Tibial nerve (tissue), 4 donors: Measurements from ENCODE around the gene PDK1. TPM values are rescaled to one million over a fixed set of nuclear protein-coding genes. Genes with fewer than 3 reads are reported as not detected.

ENCODE experiments used
- DNase-seq, 2 donors: peaks; one replicate each; pipeline ENCODE4 v3.0.0-alpha.2; 2019; ENCODE audit warnings: low spot score in 2 of 2
- H3K27ac ChIP-seq, 4 donors: fragments of 200-600 bp; sonication (generic) in 3 of 4; one replicate each; pipeline ENCODE4 v1.5.1; 2017 to 2019; ENCODE audit warnings: mild to moderate bottlenecking in 1 of 4
- H3K27me3 ChIP-seq, 2 donors: fragments of 200-600 bp; sonication (generic) in 1 of 2; one replicate each; pipeline versions ENCODE4 v1.5.1 to v1.6.0; 2017 to 2019
- H3K36me3 ChIP-seq, 3 donors: fragments of 200-600 bp; sonication (generic); one replicate each; pipeline ENCODE4 v1.5.1; 2018 to 2019
- H3K4me1 ChIP-seq, 4 donors: fragments of 200-600 bp; sonication (generic) in 3 of 4; one replicate each; pipeline ENCODE4 v1.5.1; 2017 to 2019
- H3K4me3 ChIP-seq, 4 donors: fragments of 200-600 bp; sonication (generic) in 3 of 4; one replicate each; pipeline ENCODE4 v1.5.1; 2017 to 2019; ENCODE audit warnings: mild to moderate bottlenecking in 1 of 4, moderate library complexity in 1 of 4
- H3K9me3 ChIP-seq, 4 donors: fragments of 200-600 bp; sonication (generic) in 3 of 4; one replicate each; pipeline ENCODE4 v1.5.1; 2017 to 2019
- EP300 ChIP-seq, 2 donors: sonication (generic); formaldehyde crosslinking; IDR thresholded peaks; one replicate each; pipeline ENCODE4 v1.6.1; 2017; ENCODE audit warnings: antibody characterized with exemption in 2 of 2, mild to moderate bottlenecking in 1 of 2
- POLR2A ChIP-seq, 2 donors: fragments of 450-650 bp; IDR thresholded peaks; one replicate each; pipeline ENCODE4 v1.6.1; 2017; ENCODE audit warnings: antibody characterized with exemption in 2 of 2, mild to moderate bottlenecking in 2 of 2, moderate library complexity in 2 of 2
- WGBS, 2 donors: methylation state at CpG; one replicate each; pipeline ENCODE4 v1.1.5; 2018; 5-methylcytosine and 5-hydroxymethylcytosine counted together
- total RNA-seq, 4 donors: library from RNA; depleted of rRNA; stranded (reverse); fragments of >200 nt; gene quantifications; one replicate each; pipeline ENCODE4 v1.1.0, GENCODE V29; 2016
- TF ChIP-seq, protein P1 (sequence below), 5 experiments: fragments of 200-600 bp in 3 of 5; fragments of 450-650 bp in 2 of 5; sonication (generic) in 3 of 5; IDR thresholded peaks; one replicate each; pipeline ENCODE4 v1.5.1; 2016 to 2019; ENCODE audit warnings: antibody characterized with exemption in 5 of 5, mild to moderate bottlenecking in 3 of 5, moderate library complexity in 2 of 5

The PDK1 gene
- total RNA-seq, 4 donors from 2014 or later, result 10.4 to 25.6 (median 16.2) TPM

DNA sequence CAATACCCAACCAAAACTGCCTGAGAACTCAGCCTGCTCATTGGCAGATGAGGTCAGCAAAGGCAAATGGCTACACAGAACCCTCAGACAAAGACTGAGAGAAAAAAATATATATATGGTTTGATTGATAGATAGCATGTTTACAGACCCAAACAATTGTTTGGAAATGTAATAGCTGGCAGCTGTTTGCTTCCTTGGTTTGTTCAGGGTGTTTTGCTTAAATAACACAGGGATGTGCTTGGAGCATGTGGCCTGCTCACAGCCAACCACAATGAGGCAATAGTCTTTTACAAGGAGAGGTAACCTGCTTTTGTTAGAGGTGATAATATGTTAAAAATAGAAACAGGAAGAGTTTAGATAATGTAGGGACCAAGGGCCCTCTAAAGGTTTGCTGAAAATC is 84.5 kb downstream of the PDK1 start:
- H3K4me1 ChIP-seq, result no peaks in the 10 kb centered on the region
- no peak for DNase-seq
- no peak overlapping the region for H3K4me3 ChIP-seq
- H3K27me3 ChIP-seq, result no peaks in the 10 kb centered on the region
- H3K9me3 ChIP-seq, result no peaks in the 10 kb centered on the region
- TF ChIP-seq POLR2A (IDR thresholded peaks at IDR 0.05), result no peak
- H3K27ac ChIP-seq, result no peak overlapping the region
- H3K36me3 ChIP-seq, result no peaks in the 10 kb centered on the region

DNA sequence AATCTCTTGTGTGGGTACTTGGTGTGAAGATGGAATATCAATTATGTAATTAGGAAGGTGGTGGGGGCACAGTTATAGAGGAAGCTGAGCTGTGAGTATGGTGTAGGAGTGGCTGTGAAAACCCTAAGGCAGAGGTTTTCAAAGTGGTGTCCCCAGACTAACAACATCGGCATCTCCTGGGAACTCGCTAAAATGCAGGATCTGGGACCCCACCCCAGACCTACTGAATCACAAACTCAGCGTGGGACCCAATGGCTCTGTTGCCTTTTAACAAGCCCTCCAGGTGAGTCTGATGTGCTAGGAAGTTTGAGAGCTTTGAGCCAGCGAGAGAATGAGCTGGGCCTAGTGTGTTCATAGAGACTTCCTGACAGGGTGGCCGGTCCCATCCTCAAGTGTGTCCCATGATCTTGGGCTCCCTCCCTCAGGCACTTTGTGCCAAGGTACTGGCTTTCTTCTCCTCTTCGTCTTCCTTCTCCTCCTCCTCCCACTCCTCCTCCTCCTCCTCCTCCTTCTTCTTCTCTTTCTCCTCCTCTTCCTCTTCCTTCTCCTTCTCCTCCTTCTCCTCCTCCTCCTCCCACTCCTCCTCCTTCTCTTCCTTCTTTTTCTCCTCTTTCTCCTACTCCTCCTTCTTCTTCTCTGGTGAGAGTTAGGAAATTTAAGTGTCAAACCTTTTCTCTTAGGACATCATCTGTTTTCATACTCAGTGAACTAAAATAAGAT is 86.6 kb downstream of the PDK1 start:
- H3K27ac ChIP-seq, result no peak overlapping the region
- WGBS, 2 donors, result 57 to 67% methylated on average over 6 of the region's 6 CpGs
- H3K4me1 ChIP-seq, result no peaks in the 10 kb centered on the region
- no peaks in the 10 kb centered on the region for H3K27me3 ChIP-seq
- TF ChIP-seq, protein P1, sequence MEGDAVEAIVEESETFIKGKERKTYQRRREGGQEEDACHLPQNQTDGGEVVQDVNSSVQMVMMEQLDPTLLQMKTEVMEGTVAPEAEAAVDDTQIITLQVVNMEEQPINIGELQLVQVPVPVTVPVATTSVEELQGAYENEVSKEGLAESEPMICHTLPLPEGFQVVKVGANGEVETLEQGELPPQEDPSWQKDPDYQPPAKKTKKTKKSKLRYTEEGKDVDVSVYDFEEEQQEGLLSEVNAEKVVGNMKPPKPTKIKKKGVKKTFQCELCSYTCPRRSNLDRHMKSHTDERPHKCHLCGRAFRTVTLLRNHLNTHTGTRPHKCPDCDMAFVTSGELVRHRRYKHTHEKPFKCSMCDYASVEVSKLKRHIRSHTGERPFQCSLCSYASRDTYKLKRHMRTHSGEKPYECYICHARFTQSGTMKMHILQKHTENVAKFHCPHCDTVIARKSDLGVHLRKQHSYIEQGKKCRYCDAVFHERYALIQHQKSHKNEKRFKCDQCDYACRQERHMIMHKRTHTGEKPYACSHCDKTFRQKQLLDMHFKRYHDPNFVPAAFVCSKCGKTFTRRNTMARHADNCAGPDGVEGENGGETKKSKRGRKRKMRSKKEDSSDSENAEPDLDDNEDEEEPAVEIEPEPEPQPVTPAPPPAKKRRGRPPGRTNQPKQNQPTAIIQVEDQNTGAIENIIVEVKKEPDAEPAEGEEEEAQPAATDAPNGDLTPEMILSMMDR (IDR thresholded peaks at IDR 0.05), result no peak
- TF ChIP-seq POLR2A (IDR thresholded peaks at IDR 0.05) (no peak), EP300 (IDR thresholded peaks at IDR 0.05) (no peak)
- DNase-seq, result no peak
- no peak overlapping the region for H3K4me3 ChIP-seq
- H3K36me3 ChIP-seq, result no peaks in the 10 kb centered on the region
- H3K9me3 ChIP-seq, result no peaks in the 10 kb centered on the region

DNA sequence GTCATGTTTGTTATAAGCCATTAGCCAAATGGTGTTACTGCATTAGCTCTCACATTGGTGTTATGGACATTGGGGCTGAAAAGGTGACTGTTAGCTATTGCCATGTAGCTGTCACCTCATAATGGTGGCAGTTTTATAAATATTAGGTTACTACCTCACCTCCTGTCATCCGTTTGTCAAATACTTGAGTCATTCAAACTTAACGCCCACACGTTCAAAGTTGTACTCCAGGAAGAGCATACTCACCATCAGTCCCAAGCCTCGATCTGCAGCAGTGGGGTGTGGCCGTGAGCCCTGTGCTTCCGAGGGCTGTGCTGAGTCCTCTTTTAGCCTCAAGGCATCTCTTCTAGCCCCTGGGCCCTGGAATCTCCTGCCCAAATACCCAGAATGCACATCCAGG is 87.3 kb downstream of the PDK1 start:
- Histone ChIP-seq H3K4me1 (no peaks in the 10 kb centered on the region), H3K27ac (no peak overlapping the region), H3K36me3 (no peaks in the 10 kb centered on the region), H3K27me3 (no peaks in the 10 kb centered on the region), H3K4me3 (no peak overlapping the region), H3K9me3 (peaks cover 0 to 3% (median 0%) of the 10 kb centered on the region in 4 donors)
- WGBS, 2 donors, result 75 to 79% methylated on average over 6 of the region's 6 CpGs
- no peak for TF ChIP-seq POLR2A (IDR thresholded peaks at IDR 0.05)
- TF ChIP-seq EP300 (IDR thresholded peaks at IDR 0.05), result no peak
- TF ChIP-seq, protein P1 (IDR thresholded peaks at IDR 0.05), result no peak
- no peak for DNase-seq

DNA sequence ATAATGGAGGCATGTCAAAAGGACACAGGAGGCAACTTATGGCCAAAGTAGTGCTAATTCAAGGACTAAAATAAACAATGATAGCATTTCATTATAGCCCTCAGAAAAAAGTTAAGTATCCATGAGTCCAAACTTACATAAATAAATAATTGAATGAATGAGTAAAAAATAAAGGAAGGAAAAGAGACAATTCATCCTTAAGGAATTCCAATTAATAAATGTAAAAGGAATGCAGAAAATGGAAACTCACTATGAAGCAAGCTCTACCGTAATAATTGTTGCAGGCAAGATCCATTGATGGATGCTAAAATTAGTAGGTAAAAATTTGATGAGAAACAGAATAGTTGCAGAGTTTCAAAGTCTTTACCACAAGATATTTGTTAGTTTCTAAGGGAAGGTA is 91.5 kb downstream of the PDK1 start:
- WGBS, 2 donors, result 76 to 88% methylated on average over 1 of the region's 1 CpG
- Histone ChIP-seq H3K9me3 (peaks cover 0 to 18% (median 0%) of the 10 kb centered on the region in 4 donors), H3K36me3 (no peaks in the 10 kb centered on the region), H3K27ac (no peak overlapping the region), H3K4me3 (no peak overlapping the region), H3K27me3 (no peaks in the 10 kb centered on the region), H3K4me1 (no peaks in the 10 kb centered on the region)
- no peak for DNase-seq
- TF ChIP-seq, protein P1 (IDR thresholded peaks at IDR 0.05), result no peak
- no peak for TF ChIP-seq EP300 (IDR thresholded peaks at IDR 0.05)
- TF ChIP-seq POLR2A (IDR thresholded peaks at IDR 0.05), result no peak

DNA sequence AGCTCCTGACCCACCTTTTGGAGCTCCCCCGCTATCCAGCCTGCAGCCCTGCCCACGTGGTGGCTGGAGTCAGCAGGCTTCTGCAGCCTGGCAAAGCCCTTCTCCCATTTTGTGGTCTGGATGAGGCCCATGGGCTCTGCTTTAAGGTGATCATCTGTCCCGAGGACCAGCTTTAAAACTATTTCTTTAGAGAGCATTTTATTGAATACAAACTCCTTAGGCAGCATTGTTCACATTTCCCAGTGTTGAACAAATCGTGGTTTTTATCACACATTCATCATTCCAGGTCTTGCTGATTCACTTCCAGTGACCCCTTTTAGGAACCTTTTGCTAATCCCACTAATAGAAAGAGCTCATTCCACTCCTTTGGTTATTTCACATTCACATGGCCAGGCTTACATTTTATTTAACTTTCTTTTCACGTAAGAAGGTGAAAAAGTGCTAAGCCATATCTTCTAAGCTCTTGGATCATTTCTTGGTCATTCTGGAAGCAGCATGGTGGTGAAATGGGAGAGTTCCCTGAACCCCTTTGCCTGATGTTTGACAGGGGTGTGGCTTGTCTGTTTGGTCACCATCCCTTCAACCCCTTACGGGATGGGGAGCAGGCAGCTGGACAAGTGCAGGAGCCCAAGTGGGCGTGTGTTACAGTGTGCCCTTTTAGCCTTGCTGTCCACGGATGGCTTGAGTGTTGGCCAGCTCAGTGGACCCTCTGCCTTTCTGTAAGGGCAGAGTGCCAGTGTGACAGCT is 99.4 kb downstream of the PDK1 start:
- H3K27ac ChIP-seq, result no peak overlapping the region
- H3K27me3 ChIP-seq, result no peaks in the 10 kb centered on the region
- H3K36me3 ChIP-seq, result no peaks in the 10 kb centered on the region
- 71% methylated on average over 8 of the region's 8 CpGs for WGBS, 2 donors
- no peak for DNase-seq
- peaks cover 0 to 44% (median 0%) of the 10 kb centered on the region in 4 donors for H3K9me3 ChIP-seq
- no peak overlapping the region for H3K4me3 ChIP-seq
- H3K4me1 ChIP-seq, result no peaks in the 10 kb centered on the region
- TF ChIP-seq, protein P1 (IDR thresholded peaks at IDR 0.05), result no peak
- no peak for TF ChIP-seq POLR2A (IDR thresholded peaks at IDR 0.05)
- TF ChIP-seq EP300 (IDR thresholded peaks at IDR 0.05), result no peak
